GM12891 (cell line): ENCODE data around the gene EIF5B.
"Not testable (repeated sequence)": the region's sequence is repeated elsewhere in the genome, so short reads cannot be mapped to it uniquely, and the experiment has no call there.

Experiments
- DNase-seq: peaks from one replicate; pipeline ENCODE4 v3.0.0; 2011; ENCODE audit warnings: low spot score; ENCODE audit not compliant: insufficient read length
- FAIRE-seq: peaks from 2 replicates; lab custom pipeline; 2011; peaks lifted over from hg19 to GRCh38; lab: Jason Lieb, UNC
- PAX5 ChIP-seq: IDR thresholded peaks from 2 replicates; pipeline ENCODE4 v1.6.1; 2011; ENCODE audit warnings: low read length, moderate library complexity, mild to moderate bottlenecking; ENCODE audit not compliant: insufficient read depth, severe bottlenecking
- POLR2A ChIP-seq: IDR thresholded peaks from 2 replicates; pipeline ENCODE4 v1.6.1; 2011; ENCODE audit warnings: low read depth, low read length, control low read depth
- POLR2AphosphoS5 ChIP-seq: IDR thresholded peaks from 2 replicates; pipeline ENCODE4 v1.6.1; 2011; ENCODE audit warnings: low read depth, low read length, control low read depth
- POU2F2 ChIP-seq: IDR thresholded peaks from 2 replicates; pipeline ENCODE4 v1.6.1; 2011; ENCODE audit warnings: low read depth, mild to moderate bottlenecking, control low read depth, low read length, moderate library complexity
- SPI1 ChIP-seq: IDR thresholded peaks from 2 replicates; pipeline ENCODE4 v1.6.1; 2011; ENCODE audit warnings: low read depth, low read length, control low read depth
- TAF1 ChIP-seq: IDR thresholded peaks from 2 replicates; pipeline ENCODE4 v1.6.1; 2011; ENCODE audit warnings: low read depth, low read length, control low read depth

EIF5B gene

GRCh38 chr2:99338029-99338585 is 918 bp downstream of the EIF5B start:
- DNase-seq = no peak
- FAIRE-seq = no peak
- peak; percentile 17; the same call in 1 of the 2 replicates for TF ChIP-seq TAF1
- TF ChIP-seq POU2F2 = no peak
- TF ChIP-seq PAX5 = no peak

- FAIRE-seq (no peak), DNase-seq (no peak)
- TF ChIP-seq PAX5 (no peak), SPI1 (no peak), POLR2A (no peak), TAF1 (no peak), POLR2AphosphoS5 (no peak), POU2F2 (no peak)
Observed at GRCh38 chr2:99340669-99341236, 3.6 kb downstream of the EIF5B start.

GRCh38 chr2:99342536-99342935 is 5.3 kb downstream of the EIF5B start:
- FAIRE-seq (no peak), DNase-seq (no peak)
- TF ChIP-seq POLR2AphosphoS5 (no peak), POLR2A (no peak), POU2F2 (no peak)

- FAIRE-seq = not testable (repeated sequence)
Observed at GRCh38 chr2:99345446-99345845, 8.3 kb downstream of the EIF5B start.

DNA sequence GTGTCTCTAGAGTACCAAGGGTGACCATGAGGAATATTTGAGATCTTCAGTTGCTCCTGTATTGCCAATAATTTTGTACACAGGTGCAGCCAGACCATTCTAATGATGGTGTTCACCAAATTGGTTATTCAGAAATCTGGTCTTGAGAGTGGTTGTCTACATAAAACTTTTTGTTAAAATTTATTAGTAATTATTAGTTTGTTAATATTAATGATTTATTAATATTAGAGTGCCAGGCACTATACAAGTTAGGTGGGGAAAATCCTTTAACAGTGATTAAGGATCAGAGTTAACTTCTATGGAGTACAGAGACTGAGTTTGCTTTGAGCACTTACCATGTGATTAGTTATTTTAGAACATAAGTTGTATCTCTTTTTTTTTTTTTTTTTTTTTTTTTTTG is 9.0 kb downstream of the EIF5B start:
- TF ChIP-seq PAX5 = no peak
- no peak for TF ChIP-seq POU2F2
- TF ChIP-seq TAF1 = no peak
- TF ChIP-seq POLR2A = no peak
- no peak for TF ChIP-seq SPI1
- no peak for TF ChIP-seq POLR2AphosphoS5
- no peak for FAIRE-seq

More at GRCh38 chr2:99345446-99345845, 8.3 kb downstream of the EIF5B start:
- DNase-seq = not testable (repeated sequence)

GRCh38 chr2:99348173-99348572 is 11.0 kb downstream of the EIF5B start:
- TF ChIP-seq SPI1 = peak; percentile 65
- TF ChIP-seq POLR2AphosphoS5 = no peak
- DNase-seq = no peak
- FAIRE-seq = no peak

More for the DNA sequence above, 9.0 kb downstream of the EIF5B start:
- no peak for DNase-seq

DNA sequence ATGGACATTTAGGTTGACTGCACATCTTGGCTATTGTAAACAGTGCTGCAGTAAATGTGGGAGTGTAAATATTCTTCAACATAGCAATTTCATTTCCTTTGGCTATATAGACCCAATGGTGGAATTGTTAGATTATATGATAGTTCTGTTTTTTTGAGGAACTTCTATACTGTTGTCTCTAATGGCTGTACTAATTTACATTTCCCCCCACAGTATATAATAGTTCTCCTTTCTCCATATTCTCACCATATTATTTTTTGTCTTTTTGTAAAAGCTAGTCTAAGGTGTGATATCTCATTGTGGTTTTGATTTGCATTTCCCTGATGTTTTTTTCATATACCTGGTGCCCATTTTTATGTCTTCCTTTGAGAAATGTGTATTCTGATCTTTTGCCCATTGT is 13.0 kb downstream of the EIF5B start:
- TF ChIP-seq POLR2A (no peak), POLR2AphosphoS5 (no peak), TAF1 (no peak), SPI1 (no peak), PAX5 (no peak), POU2F2 (no peak)
- FAIRE-seq (no peak), DNase-seq (no peak)

GRCh38 chr2:99354070-99354469 is 16.9 kb downstream of the EIF5B start:
- peak; percentile 26 for FAIRE-seq

DNA sequence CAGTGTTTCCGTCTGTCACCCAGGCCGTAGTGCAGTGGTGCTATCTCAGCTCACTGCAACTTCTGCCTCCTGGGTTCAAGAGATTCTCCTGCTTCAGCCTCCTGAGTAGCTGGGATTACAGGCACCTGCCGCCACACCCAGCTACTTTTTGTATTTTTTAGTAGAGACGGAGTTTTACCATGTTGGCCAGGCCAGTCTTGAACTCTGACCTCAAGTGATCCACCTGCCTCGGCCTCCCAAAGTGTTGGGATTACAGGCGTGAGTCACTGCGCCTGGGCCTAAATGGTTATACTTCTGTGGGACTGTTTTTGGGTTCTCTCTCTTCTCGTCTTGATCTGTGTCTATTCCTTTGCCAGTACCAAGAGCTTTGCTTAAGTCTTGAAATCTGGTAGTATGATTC is 17.6 kb downstream of the EIF5B start:
- DNase-seq, FAIRE-seq: not testable (repeated sequence)

More at GRCh38 chr2:99354070-99354469, 16.9 kb downstream of the EIF5B start:
- TF ChIP-seq POLR2AphosphoS5 (no peak), SPI1 (no peak), PAX5 (no peak)
- no peak for DNase-seq

- TF ChIP-seq TAF1 (no peak), POLR2A (no peak), SPI1 (no peak), POLR2AphosphoS5 (no peak), POU2F2 (no peak), PAX5 (no peak)
- peak; percentile 58 for FAIRE-seq
Observed at GRCh38 chr2:99356853-99357252, 19.7 kb downstream of the EIF5B start.

DNA sequence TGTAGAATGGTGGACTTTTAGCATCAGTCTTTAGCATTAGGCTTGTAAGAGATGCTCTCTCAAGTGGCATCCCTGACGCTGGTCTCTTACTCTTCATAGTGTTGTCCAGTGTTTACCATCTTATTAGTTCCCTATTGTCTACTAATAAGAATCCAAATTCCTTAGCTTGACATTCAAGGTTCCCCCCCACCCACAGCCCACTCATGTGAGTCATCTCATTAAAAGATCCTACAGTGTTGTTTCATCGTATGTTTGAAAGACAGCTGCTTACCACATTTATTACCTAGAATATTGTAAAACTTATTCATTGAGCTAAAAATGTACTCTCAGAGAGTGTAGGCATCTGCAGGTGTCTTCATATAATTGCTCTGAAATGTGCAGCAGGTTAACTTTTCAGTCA is 28.5 kb downstream of the EIF5B start:
- FAIRE-seq (no peak), DNase-seq (no peak)
- TF ChIP-seq SPI1 = no peak
- no peak for TF ChIP-seq TAF1
- TF ChIP-seq POLR2AphosphoS5 = no peak
- TF ChIP-seq POU2F2 = no peak
- no peak for TF ChIP-seq POLR2A
- no peak for TF ChIP-seq PAX5

More at GRCh38 chr2:99356853-99357252, 19.7 kb downstream of the EIF5B start:
- DNase-seq = no peak

- not testable (repeated sequence) for DNase-seq, FAIRE-seq
Observed at GRCh38 chr2:99368854-99369253, 31.7 kb downstream of the EIF5B start.
